ENCODE data around the gene EVA1B.

GRCh38 chr1:36274201-36274600 lies 49.2 kb downstream of the EVA1B start:
- no peak for TF ChIP-seq POLR2AphosphoS5 (IDR thresholded peaks at IDR 0.05; ENCODE audit: low read depth, low read length)
- no peak for TF ChIP-seq REST (IDR thresholded peaks at IDR 0.05; ENCODE audit: insufficient read depth in 1 of 2, low read depth in 2 of 2, low read length in 1 of 2)
- no peak for TF ChIP-seq CTCF (IDR thresholded peaks at IDR 0.05)
